Measurements from ENCODE around the gene MMUT.

GRCh38 chr6:49463612-49463967 lies 537 bp upstream of the MMUT start:
- no peak for TF ChIP-seq POLR2A (IDR thresholded peaks at IDR 0.05)
- TF ChIP-seq, protein P1, sequence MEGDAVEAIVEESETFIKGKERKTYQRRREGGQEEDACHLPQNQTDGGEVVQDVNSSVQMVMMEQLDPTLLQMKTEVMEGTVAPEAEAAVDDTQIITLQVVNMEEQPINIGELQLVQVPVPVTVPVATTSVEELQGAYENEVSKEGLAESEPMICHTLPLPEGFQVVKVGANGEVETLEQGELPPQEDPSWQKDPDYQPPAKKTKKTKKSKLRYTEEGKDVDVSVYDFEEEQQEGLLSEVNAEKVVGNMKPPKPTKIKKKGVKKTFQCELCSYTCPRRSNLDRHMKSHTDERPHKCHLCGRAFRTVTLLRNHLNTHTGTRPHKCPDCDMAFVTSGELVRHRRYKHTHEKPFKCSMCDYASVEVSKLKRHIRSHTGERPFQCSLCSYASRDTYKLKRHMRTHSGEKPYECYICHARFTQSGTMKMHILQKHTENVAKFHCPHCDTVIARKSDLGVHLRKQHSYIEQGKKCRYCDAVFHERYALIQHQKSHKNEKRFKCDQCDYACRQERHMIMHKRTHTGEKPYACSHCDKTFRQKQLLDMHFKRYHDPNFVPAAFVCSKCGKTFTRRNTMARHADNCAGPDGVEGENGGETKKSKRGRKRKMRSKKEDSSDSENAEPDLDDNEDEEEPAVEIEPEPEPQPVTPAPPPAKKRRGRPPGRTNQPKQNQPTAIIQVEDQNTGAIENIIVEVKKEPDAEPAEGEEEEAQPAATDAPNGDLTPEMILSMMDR (IDR thresholded peaks at IDR 0.05), result no peak

Data from testis (tissue), 2 donors.